Thyroid gland (tissue), 4 donors: ENCODE measurements around the gene GARNL3.

Experiments
- CTCF ChIP-seq, 6 experiments: fragments of 200-600 bp in 3 of 6; fragments of 450-650 bp in 3 of 6; sonication (generic) in 3 of 6; IDR thresholded peaks; one replicate each; pipeline ENCODE4 v1.5.1; 2016 to 2019; ENCODE audit warnings: antibody characterized with exemption in 6 of 6, mild to moderate bottlenecking in 2 of 6, inconsistent platforms in 1 of 6, moderate library complexity in 1 of 6
- POLR2A ChIP-seq, 2 donors: fragments of 450-650 bp; IDR thresholded peaks; one replicate each; pipeline ENCODE4 v1.6.1; 2017; ENCODE audit warnings: antibody characterized with exemption in 2 of 2, mild to moderate bottlenecking in 2 of 2, moderate library complexity in 1 of 2

- no peak for TF ChIP-seq CTCF (IDR thresholded peaks at IDR 0.05)
- TF ChIP-seq POLR2A (IDR thresholded peaks at IDR 0.05), result no peak
These were observed 120.3 kb downstream of the GARNL3 start for GRCh38 chr9:127384901-127385300.
